HG03565 (cell line): ENCODE results near the gene UQCC2.

Source experiments
- ATAC-seq: cut with Tn5 transposase; IDR thresholded peaks from one replicate; pipeline ENCODE4 v1.9.1; 2021; ENCODE audit warnings: mild to moderate bottlenecking, moderate library complexity; ENCODE audit not compliant: unreplicated experiment

The UQCC2 gene

GRCh38 chr6:33725891-33726673 lies 14.6 kb upstream of the UQCC2 start:
- no peak for ATAC-seq

- ATAC-seq = no peak
These were observed 13.7 kb upstream of the UQCC2 start for GRCh38 chr6:33725222-33725621.

- no peak for ATAC-seq
These were observed 12.9 kb upstream of the UQCC2 start for GRCh38 chr6:33724102-33725023.

DNA sequence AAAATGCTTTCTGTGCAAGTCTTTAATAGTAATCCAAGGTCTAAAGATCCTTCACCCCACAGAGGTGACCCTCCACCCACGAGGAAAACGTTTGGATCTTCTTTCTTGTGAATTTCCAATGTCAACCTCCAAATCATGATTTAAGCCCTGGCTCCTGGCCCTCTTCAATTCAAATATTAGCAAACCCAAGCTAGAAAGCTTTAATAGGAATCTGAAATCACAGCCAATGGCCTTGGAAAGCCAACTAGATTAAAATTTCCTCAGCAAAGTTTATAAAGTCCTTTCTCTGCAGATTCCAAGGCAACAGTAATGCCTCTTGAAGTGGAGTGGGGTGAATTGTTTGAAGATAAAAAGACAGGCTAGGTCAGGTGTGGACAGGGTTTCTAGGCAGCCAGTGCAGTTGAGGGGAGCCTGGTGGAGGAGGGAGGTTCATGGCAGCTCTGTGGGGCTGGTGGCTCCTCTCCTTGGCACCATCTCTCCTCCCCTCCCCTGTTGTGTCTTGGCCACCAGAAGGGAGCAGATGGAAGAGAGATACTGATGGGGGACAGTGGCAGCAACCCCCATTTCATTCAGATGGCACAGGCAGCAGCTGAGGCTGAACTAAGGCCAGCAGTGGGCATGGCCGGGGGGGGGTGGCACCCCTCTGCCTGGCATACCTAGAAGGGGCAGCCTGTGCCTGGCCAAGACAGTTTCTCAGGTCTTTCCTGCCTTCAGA lies 12.0 kb upstream of the UQCC2 start:
- ATAC-seq = no peak

- ATAC-seq = no peak
These were observed 10.7 kb upstream of the UQCC2 start for GRCh38 chr6:33722103-33722623.

DNA sequence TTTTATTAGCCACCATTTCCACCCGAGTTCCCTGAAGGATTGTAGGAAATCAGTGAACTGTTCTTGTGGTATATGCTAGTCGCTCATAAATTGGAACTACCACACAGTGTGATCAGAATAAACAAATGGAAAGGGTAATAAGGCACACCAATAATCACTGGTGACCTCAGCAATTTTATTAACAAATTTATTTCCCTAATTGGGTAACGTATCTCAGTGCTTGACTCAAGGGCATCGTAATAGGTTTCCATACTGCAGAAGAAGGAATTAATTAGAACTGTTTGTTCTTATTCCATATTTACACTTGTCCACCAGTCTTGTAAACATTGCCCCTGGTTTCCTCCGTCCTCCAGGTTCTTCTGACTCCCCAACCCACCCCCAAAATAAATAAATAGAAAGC lies 10.0 kb upstream of the UQCC2 start:
- no peak for ATAC-seq

DNA sequence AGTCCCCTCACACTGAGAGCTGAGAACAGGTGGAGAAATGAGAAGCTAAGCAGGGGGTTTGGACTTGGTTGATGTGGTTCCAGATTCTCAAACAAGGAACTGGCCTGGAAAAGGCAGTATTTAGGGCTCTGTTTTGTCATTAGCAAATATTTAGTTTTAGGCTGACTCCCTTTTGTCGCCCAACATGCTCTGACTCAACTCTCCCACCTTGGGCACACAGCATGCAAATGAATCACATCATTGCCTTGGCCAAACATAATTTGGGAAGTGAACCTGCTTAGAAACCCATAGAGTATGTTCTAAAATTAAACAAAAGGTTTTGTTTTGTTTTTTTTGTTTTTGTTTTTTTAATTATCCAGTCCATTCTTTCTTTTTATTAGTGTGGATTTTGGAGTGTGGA lies 9.5 kb upstream of the UQCC2 start:
- no peak for ATAC-seq

- no peak for ATAC-seq
These were observed 8.0 kb upstream of the UQCC2 start for GRCh38 chr6:33719326-33719987.

DNA sequence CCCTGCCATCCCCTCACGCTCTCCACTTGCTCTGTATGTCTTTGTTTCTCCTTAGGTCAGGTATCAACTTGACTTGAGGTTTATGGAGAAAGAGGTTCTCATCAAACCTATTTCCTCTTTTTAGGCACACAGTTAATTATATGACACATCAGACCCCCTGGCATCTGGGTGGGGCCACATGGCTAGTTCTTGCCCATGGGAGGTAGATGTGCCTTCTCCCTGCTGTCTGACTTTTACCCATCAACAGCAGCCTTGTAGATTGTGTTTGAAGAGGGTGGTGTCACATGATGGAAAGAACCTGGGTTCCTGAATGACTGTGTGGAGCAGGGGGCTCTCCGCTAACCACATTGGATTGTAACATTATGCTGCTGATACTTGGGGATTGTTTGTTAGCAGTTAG lies 7.2 kb upstream of the UQCC2 start:
- ATAC-seq = no peak

GRCh38 chr6:33717934-33718455 lies 6.5 kb upstream of the UQCC2 start:
- ATAC-seq = no peak

DNA sequence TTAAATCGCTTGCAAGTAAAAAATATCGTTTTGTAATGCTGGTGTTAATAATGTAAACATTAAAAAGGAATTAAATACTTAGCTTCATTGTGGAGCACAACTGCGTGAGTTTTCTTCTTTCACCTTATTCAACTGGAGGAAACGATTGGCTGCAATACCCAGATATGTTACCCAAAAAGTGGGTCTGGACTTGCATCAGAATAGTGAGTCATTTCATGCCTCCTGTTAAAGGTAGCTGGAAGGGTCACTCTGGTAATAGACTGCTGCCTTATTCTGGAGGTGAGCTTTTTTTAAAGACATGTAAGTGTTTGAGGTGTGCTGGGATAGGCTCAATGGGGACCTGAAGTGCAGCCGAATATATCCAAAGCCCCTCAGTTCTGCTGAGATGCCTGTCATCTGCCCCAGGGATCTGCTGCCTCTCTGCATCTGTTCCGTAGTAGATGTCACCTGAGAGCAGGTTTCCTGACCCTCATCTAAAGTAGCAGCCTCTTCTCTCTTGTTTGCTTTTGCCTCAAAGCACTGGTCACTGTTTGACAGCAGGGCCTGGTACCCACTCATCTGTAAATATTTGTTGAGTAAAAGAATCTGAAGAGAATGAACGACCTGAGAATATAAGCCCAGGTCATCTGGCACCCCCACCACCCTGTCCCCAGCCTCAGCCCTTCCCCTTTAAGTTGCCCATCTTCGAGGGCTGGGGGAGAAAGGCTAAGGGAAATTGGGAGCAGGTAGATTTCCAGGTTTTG lies 5.6 kb upstream of the UQCC2 start:
- ATAC-seq = no peak

DNA sequence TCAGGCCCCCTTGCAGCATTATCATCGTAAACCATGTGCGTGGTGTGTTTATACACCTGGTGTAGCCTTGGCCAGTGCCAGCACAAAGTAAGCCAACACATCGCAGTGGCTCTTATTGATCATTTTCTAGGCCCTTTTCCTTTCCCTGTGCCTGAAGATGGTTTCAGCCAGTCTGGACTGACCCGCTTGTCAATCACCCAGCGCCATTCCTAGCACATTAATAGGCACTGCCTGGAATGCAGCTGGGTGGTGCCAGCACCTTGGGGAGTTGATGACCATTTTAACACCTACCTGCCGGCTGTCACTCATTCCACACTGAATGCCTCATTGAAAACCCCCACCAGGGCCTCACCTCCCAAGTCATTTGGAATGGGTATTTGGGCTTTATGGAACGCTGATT lies 4.9 kb upstream of the UQCC2 start:
- ATAC-seq = no peak

DNA sequence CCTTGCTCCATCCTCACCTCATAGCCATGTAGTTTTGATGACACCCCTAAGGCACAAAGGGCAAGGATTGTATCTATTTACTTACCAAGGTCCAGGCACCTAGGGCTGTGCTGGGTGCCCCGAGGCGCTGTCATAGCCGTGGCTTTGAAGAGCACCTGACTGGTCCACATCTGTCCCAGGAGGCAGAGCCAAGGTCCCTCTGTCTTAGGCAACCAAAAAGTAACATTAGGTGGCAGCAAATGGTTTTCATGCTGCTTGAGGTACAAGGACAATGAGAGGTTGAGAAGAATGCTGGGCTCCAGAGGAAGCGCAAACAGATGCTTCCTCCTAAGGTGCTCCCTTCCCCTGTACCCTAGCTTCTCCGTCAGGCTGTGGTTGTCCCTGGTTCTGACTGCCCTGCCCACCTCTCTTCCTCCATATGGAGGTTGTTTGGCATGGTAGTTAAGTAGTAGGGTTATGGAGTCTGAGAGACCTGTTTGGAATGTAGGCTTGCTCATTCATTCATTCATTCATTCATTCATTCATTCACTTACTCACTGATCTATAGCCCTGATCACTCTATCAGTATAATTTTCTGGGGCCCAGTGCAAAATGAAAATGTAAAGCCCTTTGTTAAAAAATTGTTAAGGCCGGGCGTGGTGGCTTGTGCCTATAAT lies 3.0 kb upstream of the UQCC2 start:
- no peak for ATAC-seq

GRCh38 chr6:33713786-33714185 lies 2.3 kb upstream of the UQCC2 start:
- ATAC-seq = no peak

DNA sequence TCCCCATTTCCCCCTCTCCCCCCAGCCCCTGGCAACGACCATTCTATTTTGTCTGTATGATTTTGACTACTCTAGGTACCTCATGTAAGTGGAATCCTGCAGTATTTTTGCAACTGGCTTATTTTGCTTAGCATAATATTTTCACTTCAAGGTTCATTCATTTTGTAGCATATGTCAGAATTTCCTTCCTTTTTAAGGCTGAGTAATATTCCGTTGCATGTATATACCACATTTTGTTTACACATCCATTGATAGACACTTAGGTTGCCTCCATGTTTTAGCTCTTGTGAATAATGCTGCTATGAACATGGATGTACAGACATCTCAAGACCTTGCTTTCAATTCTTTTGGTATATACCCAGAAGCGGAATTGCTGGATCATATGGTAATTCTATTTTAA lies 1.4 kb upstream of the UQCC2 start:
- no peak for ATAC-seq

GRCh38 chr6:33710296-33711121 lies 991 bp downstream of the UQCC2 start:
- no peak for ATAC-seq

GRCh38 chr6:33709605-33710295 lies 1.8 kb downstream of the UQCC2 start:
- no peak for ATAC-seq
